ENCODE results near the gene NCAPH2. TPM values are rescaled to one million over a fixed set of nuclear protein-coding genes. Genes with fewer than 3 reads are reported as not detected.

Gene NCAPH2
- polyA plus RNA-seq (ENCODE audit: insufficient read length) = 44.1 TPM
- long read RNA-seq, donor 1, transcript NCAPH2-205 (20 exons, 2,037 nt) = major isoform, 8 of 36 reads
- long read RNA-seq, donor 1, partial matches to known transcripts = 0 of 36 reads
- long read RNA-seq, donor 1, other reads (novel, unspliced or antisense) = 27 of 36 reads
- long read RNA-seq, donor 2, partial matches to known transcripts = 20 of 36 reads
- long read RNA-seq, donor 2, other reads (novel, unspliced or antisense) = 11 of 36 reads
- long read RNA-seq, donor 3, partial matches to known transcripts = 11 of 15 reads
- long read RNA-seq, donor 3, other reads (novel, unspliced or antisense) = 0 of 15 reads
- long read RNA-seq, donor 4, partial matches to known transcripts = 0 of 1 reads
- long read RNA-seq, donor 4, other reads (novel, unspliced or antisense) = 0 of 1 reads
- long read RNA-seq, donor 5, transcript NCAPH2-205 (20 exons, 2,037 nt) = major isoform, 12 of 15 reads
- long read RNA-seq, donor 5, partial matches to known transcripts = 0 of 15 reads
- long read RNA-seq, donor 5, other reads (novel, unspliced or antisense) = 0 of 15 reads
- long read RNA-seq, donor 6, transcript NCAPH2-205 (20 exons, 2,037 nt) = major isoform, 10 of 11 reads
- long read RNA-seq, donor 6, partial matches to known transcripts = 0 of 11 reads
- long read RNA-seq, donor 6, other reads (novel, unspliced or antisense) = 0 of 11 reads
- long read RNA-seq, donor 7, transcript NCAPH2-205 (20 exons, 2,037 nt) = major isoform, 16 of 48 reads
- long read RNA-seq, donor 7, partial matches to known transcripts = 30 of 48 reads
- long read RNA-seq, donor 7, other reads (novel, unspliced or antisense) = 0 of 48 reads
- long read RNA-seq, donor 8, partial matches to known transcripts = 10 of 16 reads
- long read RNA-seq, donor 8, other reads (novel, unspliced or antisense) = 0 of 16 reads

DNA sequence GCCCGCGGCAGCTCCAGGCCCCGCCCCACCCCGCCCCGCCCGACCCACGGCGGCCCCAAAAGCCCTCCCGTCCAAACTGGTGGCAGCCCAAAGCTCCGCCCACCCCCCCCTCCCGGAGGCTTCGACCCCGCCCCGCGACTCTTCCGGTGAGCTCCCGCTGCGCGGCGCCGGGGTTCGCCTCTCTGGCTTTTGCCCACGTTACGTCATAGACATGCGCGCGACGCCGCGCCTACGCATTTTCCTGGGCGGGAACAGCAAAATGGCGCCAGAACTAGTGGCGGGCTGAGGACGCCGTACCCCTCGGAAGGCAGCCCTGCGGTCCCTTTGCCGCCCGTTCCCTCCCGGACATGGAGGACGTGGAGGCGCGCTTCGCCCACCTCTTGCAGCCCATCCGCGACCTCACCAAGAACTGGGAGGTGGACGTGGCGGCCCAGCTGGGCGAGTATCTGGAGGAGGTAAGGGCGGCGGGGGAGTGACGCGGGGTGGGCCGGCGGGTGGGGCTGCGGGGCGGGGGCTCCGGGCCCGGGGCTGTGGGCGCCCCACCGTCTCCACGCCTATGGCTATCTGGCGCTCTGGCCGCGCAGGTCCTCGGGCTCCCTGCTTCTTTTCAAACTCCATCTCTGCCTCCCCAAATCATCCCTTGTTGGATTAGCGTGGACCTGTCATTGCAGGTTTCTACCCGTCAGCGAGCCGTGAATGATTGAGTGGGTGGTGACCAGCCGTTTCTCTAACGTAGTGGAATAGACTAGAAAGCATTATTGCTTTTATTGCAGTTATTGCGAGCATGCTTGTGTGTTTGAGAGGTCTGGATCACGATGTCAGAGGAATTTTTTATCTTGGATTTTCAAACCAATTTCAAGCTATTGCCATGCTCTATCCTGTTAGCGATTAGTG, at the start of gene NCAPH2:
Gene NCAPH2 (plus strand): TSS at position 234 of the 894 bp plus-strand sequence. CDS start 114 bp downstream, at position 348.
- DNase-seq = peak; percentile 97

DNA sequence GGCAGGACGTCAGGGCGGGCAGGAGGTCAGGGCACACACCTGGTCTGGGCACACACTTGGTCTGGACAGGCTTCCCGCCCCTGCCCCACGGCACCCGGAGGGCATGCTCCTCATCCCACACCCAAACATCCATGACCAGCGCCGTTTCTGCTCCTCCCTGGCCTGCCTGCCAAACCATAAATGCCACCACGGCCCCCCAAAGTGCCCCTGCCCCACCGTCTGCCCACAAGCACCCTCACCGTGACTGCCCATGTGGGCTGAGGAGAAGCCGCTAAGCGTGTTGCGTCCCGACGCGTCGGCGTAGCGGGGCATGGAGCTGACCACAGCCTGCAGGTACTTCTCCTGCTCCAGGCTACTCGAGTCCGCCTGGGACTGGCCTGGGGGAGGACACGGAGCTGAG, 49.0 kb upstream of the NCAPH2 start:
- no peak for DNase-seq

DNA sequence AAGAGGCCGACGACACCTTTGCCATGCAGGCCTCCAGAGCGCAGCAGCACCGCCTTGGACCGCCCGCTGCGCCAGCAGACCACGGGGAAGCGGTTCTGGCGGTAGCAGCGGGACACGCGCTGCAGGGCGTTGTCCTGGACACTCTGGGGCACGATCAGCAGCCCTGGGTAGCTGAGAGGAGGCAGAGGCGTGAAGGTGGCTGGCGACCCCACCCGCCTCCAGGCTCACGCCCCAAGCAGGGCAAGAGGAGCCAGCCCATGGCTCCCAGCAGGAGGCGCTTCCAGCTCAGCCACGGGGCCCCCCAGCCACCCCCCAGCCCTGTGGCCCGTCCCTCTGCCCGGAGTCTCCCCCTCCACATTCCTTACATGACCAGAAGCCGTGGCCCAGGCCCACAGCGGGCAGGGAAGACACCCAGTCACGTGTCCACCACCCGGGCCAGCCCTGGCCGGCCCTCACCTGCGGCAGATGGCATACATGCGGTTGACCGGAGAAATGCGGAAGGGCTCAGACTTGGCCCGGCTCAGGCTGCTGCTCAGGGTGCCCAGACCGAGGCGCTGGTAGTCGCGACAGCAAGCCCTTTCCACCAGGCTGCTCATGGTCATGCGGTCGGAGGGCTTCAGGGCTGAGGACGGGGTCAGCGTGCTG, 48.4 kb upstream of the NCAPH2 start:
- DNase-seq = no peak

DNA sequence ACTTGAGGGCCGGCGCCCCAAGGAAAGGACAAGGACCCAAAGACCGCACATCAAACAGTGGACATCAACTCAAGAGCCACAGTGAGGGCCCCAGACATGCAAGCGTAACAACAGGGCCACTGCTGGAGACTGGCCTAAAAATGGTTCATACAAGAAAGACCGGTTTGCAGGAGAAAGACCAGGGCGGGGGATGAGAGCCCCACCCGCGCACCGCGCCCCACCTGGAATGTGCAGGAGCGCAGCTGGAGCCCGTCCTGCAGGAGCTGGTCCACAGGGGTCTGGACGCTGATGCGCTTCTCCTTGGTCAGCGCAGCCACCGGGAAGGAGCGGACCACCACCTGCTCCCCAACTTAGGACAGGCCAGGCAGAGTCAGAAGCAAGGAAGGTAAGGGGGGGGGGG, 47.1 kb upstream of the NCAPH2 start:
- no peak for DNase-seq

DNA sequence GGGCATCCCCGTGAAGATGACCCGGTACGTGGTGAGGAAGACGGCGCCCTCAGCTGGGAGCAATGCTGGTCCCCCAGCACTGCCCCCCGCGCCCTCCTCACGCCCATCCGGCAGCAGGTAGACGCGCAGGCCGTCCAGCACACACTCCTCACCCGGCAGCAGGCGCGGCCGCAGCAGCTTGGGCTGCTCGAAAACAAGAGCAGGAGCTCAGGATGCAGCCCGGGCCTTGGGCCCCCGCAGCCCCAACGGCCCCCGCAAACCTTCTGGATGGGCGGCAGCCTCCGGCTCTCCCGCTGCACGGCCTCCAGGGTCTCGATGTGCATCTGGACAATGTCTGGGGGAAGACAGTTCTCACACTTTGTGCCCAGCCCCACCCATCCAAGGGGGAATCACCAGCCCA, 46.5 kb upstream of the NCAPH2 start:
- DNase-seq = no peak

DNA sequence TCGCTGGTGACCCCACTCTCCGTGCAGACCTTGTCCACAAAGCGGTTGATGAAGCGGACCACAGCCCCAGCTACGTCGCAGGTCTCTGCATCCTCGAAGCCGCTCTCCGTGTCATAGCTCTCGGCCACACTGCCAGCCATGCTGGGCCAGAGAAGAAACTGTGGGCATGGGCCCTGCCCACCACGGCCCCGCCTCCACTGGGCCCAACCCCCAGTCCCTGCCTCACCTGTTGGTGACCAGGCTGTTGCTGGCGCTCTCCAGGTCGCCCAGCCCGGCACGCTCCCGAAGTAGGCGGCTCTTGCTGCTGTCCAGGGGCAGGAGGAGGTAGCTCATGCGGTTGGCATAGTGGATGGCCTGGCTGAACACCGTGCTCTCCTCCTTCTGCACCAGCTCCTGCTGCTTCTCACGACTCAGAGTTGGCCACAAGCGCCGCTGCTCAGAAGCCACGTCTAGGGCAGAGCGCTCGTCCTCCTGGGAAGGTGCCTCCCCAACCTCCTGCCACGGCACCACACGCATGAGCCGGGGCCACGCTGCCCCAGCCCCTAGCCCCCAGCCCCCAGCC, 46.0 kb upstream of the NCAPH2 start:
- no peak for DNase-seq

DNA sequence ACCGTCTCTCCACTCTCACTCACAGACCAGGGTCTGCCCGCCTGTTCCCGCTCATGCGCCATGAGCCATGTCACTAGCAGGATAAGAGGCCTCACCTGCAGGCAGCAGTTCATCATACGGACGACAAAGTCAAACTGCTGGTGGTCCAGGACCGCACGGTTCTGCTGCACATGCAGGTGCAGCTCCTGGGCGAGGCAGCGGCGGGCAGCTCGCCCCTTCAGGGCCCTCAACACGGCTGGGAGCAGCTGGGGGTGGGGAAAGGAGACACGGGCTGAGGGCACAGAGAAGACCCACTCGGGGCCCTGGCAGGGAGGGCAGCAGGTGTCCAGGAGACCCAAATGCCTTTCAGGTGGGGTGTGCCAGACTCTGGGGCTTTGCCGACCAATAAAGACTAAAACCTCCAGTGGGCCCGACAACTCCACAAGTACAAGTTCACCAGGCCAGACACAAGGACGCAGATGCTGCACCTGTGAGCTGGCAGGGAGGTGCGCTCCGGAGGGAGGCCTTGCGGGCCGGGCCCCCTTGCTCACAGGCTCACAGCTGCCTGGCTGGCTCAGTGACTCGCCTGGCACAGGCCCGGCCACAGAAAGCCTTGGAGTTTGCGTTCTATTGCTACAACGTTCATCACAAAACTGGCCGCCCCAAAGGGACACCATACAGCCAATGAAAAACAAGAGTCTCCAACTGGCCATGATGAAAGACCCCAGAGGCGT, 44.7 kb upstream of the NCAPH2 start:
- DNase-seq = no peak

DNA sequence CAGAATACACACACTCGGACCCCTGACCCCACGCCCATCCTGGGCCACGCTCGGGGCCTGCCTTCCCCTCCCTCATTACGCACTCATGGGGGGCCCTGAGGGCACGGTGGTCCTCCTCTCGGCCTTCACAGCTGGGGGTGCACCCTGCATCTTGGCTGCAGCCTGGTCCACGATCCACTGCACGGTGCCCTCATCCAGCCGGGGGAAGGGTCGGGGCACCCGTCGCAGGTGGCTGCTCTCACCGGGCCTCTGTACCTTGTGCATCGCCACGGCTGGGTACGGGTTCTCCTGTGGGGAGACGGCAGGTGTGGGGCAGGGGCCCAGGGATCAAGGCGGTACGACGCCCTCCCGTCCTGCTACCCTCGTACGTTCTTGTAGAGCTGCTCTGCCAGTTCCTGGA, 43.6 kb upstream of the NCAPH2 start:
- DNase-seq = no peak

DNA sequence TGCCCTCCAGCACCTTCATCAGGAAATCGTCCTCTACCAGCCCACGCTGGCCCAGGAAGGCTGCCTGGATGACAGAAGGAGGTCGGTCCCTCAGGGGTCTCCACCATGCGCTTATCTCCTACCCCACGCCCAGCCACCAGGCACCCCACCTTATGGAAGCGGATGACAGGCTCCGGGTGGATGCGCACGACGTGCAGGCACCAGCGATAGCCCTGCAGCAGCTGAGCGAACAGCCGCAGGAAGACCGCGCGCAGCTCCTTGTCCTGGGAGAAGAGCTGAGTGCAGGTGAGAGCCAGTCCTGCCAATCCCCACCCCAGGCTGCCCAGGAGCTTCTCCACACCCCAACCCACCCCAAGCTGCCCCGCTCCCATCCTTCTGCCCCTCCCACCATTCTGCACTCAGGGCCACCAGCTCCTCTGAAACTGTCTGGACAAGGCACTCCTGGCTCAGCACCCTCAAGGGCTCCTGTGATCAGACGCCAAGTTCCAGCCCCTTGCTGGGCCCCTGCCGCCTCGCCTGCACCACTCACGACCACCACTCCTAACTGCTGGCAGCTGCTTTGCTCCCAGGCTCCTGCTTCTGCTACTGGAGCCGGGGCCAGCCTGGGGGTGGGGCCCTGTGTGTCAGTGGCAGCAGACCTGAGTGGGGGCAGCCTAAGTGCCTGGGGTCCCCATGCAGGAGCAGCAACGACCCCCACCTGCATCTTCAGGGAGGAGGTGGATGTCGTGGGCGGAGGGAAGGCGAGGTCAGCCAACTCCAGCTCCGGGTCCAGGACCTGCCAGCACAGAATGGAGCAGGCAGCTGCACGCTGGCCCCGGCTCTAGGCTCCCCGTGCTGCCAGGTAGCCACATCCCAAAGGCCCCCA, 42.7 kb upstream of the NCAPH2 start:
- no peak for DNase-seq

DNA sequence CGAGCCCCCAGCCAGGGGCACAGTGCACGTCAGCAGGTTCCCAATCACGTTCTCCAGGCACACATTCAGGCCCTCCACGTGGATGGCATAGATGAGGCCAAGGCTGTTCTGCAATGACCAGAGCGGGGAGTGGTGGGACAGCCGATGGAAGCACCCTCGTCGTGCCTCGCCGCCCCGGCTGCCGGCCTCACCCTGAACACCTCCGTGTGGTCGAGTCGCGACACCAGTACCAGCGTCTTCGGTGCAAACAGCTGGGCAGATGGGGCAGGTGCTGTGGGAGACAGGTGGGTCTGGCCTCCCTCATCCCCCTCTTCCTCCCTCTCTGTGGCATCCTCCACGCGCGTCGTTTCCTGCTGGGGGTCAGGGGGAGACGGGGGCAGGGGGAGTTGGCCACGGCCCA, 40.7 kb upstream of the NCAPH2 start:
- no peak for DNase-seq

DNA sequence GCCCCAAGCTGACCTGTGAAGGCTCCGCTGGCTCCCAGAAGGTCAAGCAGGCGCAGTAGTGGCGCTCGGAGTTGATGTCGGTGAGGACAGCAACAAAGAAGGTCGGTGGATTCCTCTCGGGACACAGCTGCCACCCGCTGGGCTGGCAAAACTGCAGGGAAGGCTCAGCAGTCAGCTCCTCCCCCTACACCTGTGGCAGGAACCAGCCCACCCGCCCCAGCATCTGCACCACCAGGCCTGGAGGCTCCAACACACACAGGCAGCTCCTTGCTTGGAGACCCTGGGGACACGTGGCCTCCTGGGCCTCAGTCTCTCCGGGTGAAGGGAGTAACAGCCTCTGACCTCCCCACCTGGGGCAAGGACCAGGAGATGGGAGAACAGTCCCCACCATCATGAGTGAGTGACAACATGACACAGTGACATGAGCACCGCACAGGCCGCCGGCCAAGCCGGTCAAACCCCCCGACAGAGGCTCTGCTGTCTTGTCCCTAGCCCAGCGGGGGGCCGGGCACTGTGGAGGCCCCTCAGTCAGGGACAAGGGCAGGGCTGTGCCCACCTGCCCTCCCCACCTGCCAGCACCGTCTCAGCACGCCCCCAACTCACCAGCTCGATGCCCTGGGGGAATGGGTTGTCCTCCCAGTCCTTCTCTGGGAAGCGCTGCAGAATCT, 40.1 kb upstream of the NCAPH2 start:
- no peak for DNase-seq

DNA sequence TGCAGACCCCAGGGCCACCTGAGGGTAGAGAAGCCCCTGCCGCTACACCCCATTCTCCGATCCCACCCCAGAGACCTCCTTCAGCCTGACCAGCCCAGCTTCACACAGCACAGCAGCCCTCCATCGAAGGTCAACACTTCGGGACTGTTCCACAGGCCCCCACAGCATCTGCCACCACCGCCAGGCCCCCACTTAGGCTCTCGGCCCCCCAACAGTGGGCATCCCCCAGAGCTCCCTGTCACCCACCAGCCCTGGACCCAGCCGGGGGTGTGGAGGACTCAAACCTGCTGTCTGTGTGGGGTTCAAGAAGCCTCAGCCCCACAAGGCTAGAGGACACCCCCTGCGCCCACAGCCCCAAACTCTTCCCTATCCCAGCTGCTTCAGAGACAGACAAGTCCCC, 39.4 kb upstream of the NCAPH2 start:
- DNase-seq = no peak

DNA sequence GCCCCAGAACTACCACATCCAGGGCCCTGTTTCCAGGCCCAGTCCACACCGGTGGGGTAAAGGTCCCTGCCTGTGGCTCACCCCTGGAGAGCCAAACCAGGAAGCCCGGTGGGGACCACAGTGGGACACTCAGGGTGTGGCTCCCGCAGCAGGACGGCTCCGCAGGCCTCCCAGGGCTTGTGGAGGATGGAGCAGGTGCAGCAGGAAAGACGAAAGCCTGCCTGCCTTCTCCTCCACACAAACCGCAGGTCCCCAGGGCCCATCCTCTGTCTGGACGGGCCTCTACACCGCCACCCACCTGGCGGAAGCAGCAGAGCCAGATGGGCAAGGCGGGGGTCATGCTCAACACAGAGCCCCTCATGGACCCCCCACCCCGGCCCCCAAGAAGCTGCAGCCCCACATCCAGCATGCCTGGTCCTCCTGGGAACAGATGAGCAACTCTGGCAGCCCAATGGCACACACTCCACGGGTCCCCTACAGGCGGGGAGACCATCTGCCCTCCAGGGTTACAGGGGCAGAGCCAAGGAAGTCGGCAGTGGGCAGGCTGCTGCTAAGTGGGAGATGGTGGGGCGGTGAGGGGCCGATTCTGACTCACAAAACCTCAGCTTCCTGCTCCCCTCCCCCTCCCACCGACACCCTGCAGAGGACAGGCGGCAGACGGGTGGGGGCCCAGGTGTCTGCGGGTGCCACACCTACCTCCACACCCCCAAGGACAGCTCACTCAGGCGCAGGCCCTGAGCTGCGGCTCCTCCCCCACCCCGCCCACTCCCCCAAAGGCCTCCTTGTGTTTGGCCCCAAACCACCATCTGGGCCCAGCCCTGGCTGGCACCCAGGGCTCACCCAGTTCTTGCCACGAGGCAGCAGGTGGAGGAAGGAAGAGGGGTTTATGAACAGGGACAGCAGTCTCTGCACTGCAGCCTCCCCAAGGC, 38.4 kb upstream of the NCAPH2 start:
- no peak for DNase-seq

DNA sequence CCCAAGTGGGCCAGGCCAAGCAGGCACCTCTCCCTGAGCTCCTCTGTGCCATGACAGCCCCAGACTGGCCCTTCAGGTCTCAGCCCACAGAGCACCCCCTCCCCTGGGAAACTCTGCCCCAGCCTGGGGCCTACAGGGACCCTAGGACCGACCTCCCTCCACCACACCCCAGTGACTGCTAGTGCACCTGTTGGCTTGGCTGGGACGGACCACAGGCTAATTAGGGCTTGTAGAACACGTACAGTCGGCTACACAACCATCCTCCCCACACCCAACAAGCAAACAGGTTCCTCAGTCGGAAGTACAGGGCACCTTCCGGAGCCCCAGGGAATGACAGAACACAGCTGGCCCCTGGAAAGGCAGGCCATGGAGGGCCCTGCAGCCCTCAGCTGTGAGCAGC, 37.5 kb upstream of the NCAPH2 start:
- DNase-seq = no peak

DNA sequence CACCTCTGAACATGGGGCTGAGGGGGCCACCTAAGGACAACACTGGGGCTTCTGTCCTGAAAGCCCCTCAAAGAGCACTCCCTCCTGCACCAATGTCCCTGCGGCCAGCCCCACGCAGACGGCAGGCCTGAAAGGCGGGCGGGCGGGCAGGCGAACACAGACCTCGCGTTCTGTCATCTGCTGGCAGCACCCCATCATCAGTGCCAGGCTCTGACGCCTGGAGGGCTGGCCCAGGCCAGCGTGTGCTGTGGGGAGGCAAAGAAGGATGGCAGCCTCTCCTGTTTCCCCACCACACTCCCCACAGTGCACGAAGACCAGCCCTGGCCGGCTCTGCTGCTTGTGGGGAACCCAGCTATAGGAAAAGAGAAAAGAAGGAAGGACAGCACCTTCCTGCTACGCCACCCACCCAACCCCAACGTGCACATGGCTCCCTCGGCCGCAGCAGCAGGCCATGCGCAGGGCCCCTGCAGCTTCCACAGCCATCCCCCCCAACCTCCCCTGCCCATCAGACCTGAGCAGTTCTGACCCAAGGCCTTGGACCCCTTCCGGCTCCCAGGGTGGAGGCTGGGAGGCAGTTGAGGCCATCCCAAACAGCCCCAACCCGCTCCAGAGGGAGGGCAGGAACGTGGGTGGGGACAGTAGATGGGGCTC, 36.7 kb upstream of the NCAPH2 start:
- DNase-seq = no peak

DNA sequence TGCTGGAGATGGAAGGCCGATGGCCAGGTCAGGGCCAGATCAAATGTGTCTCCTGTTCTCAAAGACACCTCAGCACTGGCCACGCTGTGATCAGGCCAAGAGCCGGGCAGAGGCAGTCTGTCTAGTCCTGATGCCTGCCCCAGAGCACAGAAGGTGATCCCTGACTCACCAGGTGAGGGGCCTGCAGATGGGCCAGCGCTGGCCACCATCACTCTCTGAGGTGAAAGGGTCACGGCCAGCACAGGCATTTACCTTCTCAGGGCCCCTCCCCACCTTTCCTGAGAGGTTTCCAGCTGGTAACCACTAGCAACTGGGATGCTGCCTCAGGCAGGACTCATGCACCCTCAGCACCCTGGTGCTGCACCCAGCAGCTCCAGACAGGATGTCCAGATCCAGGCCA, 36.1 kb upstream of the NCAPH2 start:
- no peak for DNase-seq

DNA sequence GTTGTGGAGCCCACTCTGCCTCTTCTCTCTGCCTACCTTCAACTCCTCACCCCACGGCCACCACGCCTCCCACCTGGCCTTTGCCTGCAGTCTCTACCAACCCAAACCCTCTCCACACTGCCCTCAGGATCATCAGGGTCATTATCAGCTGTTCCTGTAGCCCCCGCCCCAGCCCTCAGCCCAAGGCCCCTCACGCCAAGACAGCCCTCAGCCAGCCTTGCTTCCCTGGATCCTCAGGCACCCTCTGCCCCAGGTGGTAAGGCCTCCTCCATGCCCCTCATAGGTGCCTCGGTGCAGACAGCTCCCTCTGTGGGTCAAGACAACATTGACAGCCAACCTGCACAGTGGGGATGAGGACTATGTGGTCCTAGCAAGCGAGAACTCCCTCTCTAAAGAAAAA, 34.9 kb upstream of the NCAPH2 start:
- no peak for DNase-seq

Measured in left kidney (tissue), 8 donors.